Measurements from ENCODE around the gene ZNF664.

GRCh38 chr12:123962513-123962912, 10.5 kb upstream of the ZNF664 start:
- TF ChIP-seq, protein P1, sequence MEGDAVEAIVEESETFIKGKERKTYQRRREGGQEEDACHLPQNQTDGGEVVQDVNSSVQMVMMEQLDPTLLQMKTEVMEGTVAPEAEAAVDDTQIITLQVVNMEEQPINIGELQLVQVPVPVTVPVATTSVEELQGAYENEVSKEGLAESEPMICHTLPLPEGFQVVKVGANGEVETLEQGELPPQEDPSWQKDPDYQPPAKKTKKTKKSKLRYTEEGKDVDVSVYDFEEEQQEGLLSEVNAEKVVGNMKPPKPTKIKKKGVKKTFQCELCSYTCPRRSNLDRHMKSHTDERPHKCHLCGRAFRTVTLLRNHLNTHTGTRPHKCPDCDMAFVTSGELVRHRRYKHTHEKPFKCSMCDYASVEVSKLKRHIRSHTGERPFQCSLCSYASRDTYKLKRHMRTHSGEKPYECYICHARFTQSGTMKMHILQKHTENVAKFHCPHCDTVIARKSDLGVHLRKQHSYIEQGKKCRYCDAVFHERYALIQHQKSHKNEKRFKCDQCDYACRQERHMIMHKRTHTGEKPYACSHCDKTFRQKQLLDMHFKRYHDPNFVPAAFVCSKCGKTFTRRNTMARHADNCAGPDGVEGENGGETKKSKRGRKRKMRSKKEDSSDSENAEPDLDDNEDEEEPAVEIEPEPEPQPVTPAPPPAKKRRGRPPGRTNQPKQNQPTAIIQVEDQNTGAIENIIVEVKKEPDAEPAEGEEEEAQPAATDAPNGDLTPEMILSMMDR (IDR thresholded peaks at IDR 0.05; ENCODE audit: control extremely low read depth in 1 of 3, insufficient read depth in 1 of 3, low read depth in 1 of 3, low read length in 3 of 3): no peak
- no peak for TF ChIP-seq GABPA (IDR thresholded peaks at IDR 0.05; ENCODE audit: borderline replicate concordance, insufficient read depth, low read length)
- no peak for TF ChIP-seq CHD7 (IDR thresholded peaks at IDR 0.05; ENCODE audit: insufficient replicate concordance, low read length)
- TF ChIP-seq, protein P2, sequence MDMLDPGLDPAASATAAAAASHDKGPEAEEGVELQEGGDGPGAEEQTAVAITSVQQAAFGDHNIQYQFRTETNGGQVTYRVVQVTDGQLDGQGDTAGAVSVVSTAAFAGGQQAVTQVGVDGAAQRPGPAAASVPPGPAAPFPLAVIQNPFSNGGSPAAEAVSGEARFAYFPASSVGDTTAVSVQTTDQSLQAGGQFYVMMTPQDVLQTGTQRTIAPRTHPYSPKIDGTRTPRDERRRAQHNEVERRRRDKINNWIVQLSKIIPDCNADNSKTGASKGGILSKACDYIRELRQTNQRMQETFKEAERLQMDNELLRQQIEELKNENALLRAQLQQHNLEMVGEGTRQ (IDR thresholded peaks at IDR 0.05; ENCODE audit: low read length): no peak
- no peak for TF ChIP-seq JUN (IDR thresholded peaks at IDR 0.05; ENCODE audit: low read depth, low read length)
- TF ChIP-seq POLR2A (IDR thresholded peaks at IDR 0.05; ENCODE audit: control extremely low read depth in 1 of 2, low read depth in 2 of 2, low read length in 2 of 2): no peak
- no peak for TF ChIP-seq SP1 (IDR thresholded peaks at IDR 0.05; ENCODE audit: low read depth, low read length)
- no peak for TF ChIP-seq EZH2 (IDR thresholded peaks at IDR 0.05; ENCODE audit: low read depth, low read length, severe bottlenecking)
- no peak for TF ChIP-seq JUND (IDR thresholded peaks at IDR 0.05; ENCODE audit: low read length)
- no peak for TF ChIP-seq TAF1 (IDR thresholded peaks at IDR 0.05; ENCODE audit: low read depth, low read length)
- TF ChIP-seq SRF (IDR thresholded peaks at IDR 0.05; ENCODE audit: low read depth, low read length): no peak
- no peak for TF ChIP-seq EP300 (IDR thresholded peaks at IDR 0.05; ENCODE audit: borderline replicate concordance in 1 of 2, low read depth in 2 of 2, low read length in 2 of 2)
- no peak for TF ChIP-seq RAD21 (IDR thresholded peaks at IDR 0.05 in 1 of 2, conservative IDR thresholded peaks at IDR 0.05 in 1 of 2; ENCODE audit: low read depth in 2 of 2, low read length in 2 of 2)
